GM10248 (cell line): Measurements from ENCODE around the gene MPP3.
"Not testable (repeated sequence)": the region's sequence is repeated elsewhere in the genome, so short reads cannot be mapped to it uniquely, and the experiment has no call there.

Source experiments
- CTCF ChIA-PET: fragments of 300-600 bp; sonication (Branson Sonifier 250); formaldehyde crosslinking; extraction: SDS; loops from one replicate; lab custom pipeline; 2021; ENCODE audit warnings: antibody characterized with exemption; lab: Yijun Ruan, JAX
- POLR2A ChIA-PET: fragments of 350-650 bp; sonication (Branson Sonifier 250); formaldehyde crosslinking; extraction: SDS; loops from one replicate; lab custom pipeline; 2020; ENCODE audit warnings: antibody characterized with exemption; lab: Yijun Ruan, JAX
- DNase-seq: peaks from one replicate; pipeline ENCODE4 v3.0.0; 2012; ENCODE audit errors: extremely low spot score
- TF ChIP-seq, protein P1 (sequence below): IDR thresholded peaks from 2 replicates; pipeline ENCODE4 v1.5.1; 2012; ENCODE audit warnings: mild to moderate bottlenecking, low read depth; ENCODE audit errors: extremely low read depth, missing control alignments, control extremely low read depth

The MPP3 gene

DNA sequence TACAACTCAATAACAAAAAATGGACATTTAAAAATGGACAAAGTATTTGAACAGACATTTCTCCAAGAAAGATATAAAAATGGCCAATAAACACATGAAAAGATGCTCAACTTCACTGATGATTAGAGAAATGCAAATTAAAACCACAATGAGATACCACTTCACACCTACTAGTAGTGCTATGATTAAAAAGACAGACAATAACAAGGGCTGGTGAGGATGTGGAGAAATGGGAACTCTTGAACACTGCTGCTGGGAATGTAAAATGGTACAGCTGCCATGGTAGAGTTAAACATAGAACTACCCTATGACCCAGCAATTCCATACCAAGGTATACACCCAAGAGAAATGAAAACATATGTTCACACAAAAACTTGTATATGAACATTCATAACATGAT is 27.8 kb downstream of the MPP3 start:
- CTCF ChIA-PET = no interaction called here
- no peak for DNase-seq
- POLR2A ChIA-PET = no interaction called here

DNA sequence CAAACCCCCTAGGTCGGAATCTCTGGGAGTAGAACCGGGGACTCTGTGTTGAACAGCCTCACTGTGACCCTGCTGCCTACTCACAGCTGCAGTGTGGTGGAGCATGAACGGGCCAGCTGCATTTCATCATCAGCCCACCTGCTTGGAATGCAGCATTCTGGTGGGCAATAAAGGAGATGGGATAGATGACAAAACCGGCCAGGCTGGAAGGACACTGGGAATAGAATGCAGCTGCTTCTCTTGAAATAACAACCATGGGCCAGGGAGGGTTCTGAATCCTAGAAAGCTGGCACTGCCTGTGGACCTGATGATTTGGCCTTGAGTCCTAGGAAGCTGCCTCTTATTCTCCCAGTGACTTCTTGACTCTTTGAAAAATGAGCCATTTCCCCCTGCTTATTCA is 29.2 kb downstream of the MPP3 start:
- no peak for DNase-seq
- ChIA-PET POLR2A (no interaction called here), CTCF (interaction anchor here (1.1 to 1.3 kb wide), 2 partner anchors 16 to 42 kb away, joined by 3 read pairs; no protein-coding TSS in a partner anchor)
- TF ChIP-seq, protein P1, sequence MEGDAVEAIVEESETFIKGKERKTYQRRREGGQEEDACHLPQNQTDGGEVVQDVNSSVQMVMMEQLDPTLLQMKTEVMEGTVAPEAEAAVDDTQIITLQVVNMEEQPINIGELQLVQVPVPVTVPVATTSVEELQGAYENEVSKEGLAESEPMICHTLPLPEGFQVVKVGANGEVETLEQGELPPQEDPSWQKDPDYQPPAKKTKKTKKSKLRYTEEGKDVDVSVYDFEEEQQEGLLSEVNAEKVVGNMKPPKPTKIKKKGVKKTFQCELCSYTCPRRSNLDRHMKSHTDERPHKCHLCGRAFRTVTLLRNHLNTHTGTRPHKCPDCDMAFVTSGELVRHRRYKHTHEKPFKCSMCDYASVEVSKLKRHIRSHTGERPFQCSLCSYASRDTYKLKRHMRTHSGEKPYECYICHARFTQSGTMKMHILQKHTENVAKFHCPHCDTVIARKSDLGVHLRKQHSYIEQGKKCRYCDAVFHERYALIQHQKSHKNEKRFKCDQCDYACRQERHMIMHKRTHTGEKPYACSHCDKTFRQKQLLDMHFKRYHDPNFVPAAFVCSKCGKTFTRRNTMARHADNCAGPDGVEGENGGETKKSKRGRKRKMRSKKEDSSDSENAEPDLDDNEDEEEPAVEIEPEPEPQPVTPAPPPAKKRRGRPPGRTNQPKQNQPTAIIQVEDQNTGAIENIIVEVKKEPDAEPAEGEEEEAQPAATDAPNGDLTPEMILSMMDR = no peak

More for the DNA sequence above, 27.8 kb downstream of the MPP3 start:
- TF ChIP-seq, protein P1 = no peak

DNA sequence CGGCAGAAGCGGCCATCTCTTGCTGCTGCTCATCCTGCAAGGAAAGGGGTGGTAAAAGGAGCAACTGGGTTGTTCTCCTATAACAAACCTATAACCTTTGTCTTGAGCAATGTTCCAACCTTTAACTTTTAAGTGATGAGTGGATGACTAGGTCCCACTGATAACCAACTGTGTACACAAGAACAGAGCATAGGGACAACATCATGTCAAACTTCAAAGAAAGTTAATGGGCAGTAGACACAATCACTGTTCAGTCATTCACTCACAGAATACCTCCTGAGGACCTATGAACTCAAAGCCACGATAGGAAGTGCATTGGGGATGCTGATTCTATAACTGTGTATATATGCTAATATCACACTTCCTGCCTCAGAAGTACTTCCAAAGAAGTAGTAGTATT is 31.1 kb downstream of the MPP3 start:
- POLR2A ChIA-PET = no interaction called here
- TF ChIP-seq, protein P1 = no peak
- CTCF ChIA-PET = no interaction called here
- DNase-seq = no peak

DNA sequence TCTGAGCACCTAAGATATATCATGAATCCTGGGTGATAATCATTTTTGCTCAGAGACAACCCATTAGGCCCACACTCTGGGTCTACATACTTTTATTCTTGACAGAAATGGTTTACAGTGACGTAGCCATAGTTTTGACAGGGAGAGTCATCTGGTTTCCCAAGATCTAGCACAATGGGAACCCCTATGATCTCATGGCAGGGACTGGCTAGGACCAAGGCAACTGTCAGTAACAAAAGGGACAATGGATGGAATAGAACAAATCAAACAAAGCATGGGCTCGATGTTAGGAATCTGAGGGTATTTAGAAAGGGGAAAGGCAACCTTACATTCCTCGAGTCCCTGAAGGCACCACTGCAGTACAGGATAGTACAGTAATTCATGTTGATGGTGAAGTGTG is 32.2 kb downstream of the MPP3 start:
- POLR2A ChIA-PET = no interaction called here
- TF ChIP-seq, protein P1 = no peak
- CTCF ChIA-PET = no interaction called here
- DNase-seq = no peak

DNA sequence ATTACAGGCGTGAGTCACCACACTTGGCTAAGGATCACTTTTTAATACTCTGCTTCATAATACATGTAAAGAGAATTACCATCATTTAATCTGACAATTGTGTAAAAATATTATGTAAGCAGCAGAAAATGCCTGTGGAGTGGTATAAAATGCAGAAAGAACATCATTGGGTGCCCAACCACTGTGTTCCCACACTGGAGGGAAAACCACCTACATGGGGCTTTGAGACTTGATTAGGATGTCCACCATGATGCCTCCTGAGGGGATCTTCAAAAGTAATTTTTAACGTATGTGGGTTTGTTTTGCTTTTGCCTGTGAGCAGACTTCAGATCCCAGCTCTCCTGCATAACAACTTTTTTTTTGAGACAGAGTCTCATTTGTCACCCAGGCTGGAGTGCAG is 33.9 kb downstream of the MPP3 start:
- TF ChIP-seq, protein P1 = no peak
- DNase-seq = no peak
- ChIA-PET POLR2A (no interaction called here), CTCF (interaction anchor here (1.3 to 1.4 kb wide), 2 partner anchors 48 to 111 kb away, joined by 3 read pairs; partner anchors contain the start of gene CD300LG)

DNA sequence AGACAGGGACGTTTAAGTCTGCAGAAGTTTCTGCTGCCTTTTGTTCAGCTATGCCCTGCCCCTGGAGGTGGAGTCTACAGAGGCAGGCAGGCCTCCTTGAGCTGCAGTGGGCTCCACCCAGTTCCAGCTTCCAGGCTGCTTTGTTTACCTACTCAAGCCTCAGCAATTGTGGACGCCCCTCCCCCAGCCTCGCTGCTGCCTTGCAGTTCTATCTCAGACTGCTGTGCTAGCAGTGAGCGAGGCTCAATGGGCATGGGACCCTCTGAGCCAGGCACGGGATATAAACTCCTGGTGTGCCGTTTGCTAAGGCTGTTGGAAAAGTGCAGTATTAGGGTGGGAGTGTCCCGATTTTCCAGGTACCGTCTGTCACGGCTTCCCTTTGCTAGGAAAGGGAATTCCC is 34.9 kb downstream of the MPP3 start:
- DNase-seq, POLR2A ChIA-PET, CTCF ChIA-PET: not testable (repeated sequence)

DNA sequence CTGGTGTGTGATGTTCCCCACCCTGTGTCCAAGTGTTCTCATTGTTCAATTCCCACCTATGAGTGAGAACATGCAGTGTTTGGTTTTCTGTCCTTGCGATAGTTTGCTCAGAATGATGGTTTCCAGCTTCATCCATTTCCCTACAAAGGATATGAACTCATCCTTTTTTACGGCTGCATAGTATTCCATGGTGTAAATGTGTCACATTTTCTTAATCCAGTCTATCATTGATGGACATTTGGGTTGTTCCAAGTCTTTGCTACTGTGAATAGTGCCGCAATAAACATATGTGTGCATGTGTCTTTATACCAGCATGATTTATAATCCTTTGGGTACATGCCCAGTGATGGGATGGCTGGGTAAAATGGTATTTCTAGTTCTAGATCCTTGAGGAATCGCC is 40.3 kb downstream of the MPP3 start:
- CTCF ChIA-PET, POLR2A ChIA-PET, DNase-seq: not testable (repeated sequence)

DNA sequence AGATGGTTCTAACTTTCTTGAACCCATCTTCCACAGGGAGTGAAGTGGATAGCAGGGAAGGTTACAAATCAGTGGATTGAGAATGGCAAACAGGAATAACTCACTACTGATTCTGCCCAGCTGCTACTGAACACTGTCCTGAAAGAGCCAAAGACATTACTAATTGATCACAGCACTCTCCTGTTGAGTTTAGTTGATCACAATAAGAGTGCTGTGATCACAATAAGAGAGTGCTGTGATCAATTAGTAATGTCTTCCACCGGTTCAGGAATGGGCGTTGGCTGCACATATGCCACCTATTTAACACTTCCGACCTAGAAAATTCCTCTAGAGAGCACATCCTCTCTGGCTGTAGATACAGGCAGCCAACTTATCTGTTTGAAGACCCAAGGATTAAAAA is 41.4 kb downstream of the MPP3 start:
- ChIA-PET CTCF (no interaction called here), POLR2A (no interaction called here)
- DNase-seq = no peak
- TF ChIP-seq, protein P1 = no peak
